Measurements from ENCODE around the gene PCLO. TPM values are rescaled to one million over a fixed set of nuclear protein-coding genes. Genes with fewer than 3 reads are reported as not detected.
"Not testable (repeated sequence)": the region's sequence is repeated elsewhere in the genome, so short reads cannot be mapped to it uniquely, and the experiment has no call there.

The PCLO gene
- total RNA-seq, 2 donors from 2014 or later = 10.9 to 20.8 TPM

DNA sequence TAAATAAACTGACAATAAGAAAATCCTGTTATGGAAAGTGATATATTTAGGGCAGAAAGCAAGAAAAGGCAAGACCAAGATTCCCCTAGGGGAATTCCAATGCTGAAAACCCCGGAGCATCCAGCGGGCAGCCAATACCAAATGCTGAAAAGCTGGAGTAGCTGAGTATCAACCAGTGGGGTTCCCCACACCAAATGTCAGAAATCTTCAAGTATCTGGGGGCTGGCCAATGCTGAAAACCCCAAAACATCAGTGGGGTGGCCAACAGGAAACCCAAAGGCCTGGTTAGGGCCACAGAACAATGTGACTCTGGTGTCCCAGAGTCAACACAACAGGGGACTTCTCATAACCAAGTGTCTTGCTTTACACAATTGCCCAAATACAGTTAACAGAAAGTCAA is 447.3 kb downstream of the PCLO start:
- no peak for ATAC-seq

DNA sequence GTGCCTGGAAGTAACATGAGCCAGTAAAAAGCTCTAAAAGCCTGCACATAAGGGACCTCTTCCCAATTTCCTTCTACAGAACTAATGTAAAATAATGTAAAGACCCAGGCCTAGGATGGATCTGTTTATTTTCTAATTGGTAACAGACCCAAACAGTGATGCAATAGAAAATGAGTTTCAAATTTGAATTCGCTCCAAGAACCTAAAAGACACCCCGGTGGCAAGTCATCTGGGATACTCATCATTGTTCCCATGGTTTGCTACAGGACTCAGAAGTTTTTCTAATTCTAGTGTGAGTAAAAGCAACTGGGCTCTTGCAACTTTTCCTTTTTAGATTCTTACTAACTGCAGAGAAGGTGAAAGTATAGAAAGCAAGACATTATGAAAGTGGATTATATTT is 447.8 kb downstream of the PCLO start:
- no peak for ATAC-seq
- intact Hi-C loops (cut with DNase I) = no loop called here
- WGBS, 2 donors = 65 to 67% methylated on average over 2 of the region's 2 CpGs

More for the DNA sequence above, 447.3 kb downstream of the PCLO start:
- Histone ChIP-seq H3K9me3 (no peaks in the 10 kb centered on the region), H3K27me3 (no peaks in the 10 kb centered on the region), H3K4me1 (peaks cover 8% of the 10 kb centered on the region), H3K27ac (no peak overlapping the region), H3K4me3 (no peak overlapping the region), H3K36me3 (replicated peaks in 1 of 2; ENCODE audit: insufficient read depth in 1 of 2, low read depth in 2 of 2) (no peaks in the 10 kb centered on the region)
- intact Hi-C loops (cut with DNase I) = no loop called here
- 53 to 63% methylated on average over 2 of the region's 2 CpGs for WGBS, 2 donors
- TF ChIP-seq, protein P1, sequence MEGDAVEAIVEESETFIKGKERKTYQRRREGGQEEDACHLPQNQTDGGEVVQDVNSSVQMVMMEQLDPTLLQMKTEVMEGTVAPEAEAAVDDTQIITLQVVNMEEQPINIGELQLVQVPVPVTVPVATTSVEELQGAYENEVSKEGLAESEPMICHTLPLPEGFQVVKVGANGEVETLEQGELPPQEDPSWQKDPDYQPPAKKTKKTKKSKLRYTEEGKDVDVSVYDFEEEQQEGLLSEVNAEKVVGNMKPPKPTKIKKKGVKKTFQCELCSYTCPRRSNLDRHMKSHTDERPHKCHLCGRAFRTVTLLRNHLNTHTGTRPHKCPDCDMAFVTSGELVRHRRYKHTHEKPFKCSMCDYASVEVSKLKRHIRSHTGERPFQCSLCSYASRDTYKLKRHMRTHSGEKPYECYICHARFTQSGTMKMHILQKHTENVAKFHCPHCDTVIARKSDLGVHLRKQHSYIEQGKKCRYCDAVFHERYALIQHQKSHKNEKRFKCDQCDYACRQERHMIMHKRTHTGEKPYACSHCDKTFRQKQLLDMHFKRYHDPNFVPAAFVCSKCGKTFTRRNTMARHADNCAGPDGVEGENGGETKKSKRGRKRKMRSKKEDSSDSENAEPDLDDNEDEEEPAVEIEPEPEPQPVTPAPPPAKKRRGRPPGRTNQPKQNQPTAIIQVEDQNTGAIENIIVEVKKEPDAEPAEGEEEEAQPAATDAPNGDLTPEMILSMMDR (IDR thresholded peaks at IDR 0.05) = no peak
- no peak for DNase-seq

DNA sequence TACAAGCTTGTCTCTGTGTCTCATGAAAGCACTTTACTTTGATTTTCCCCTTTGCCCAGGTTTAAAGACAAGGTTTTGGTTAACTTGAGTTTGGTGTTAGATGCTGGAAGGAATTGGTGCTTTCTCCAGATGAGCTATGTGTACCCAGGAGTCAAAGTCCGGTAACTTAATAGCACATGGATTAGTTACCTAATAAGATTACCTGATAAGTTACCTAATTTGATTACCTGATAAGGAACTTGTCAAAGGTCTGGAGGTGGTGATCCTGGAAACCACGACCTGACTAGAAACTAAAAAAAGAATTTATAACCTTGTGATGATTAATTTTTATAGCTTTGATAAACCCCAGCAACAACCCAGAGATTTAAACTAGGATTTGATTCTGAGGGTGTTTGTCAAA is 449.2 kb downstream of the PCLO start:
- WGBS, 2 donors = 15 to 36% methylated on average over 2 of the region's 2 CpGs
- no peaks in the 10 kb centered on the region for H3K27me3 ChIP-seq
- TF ChIP-seq, protein P1 (IDR thresholded peaks at IDR 0.05) = no peak
- no peak for TF ChIP-seq POLR2A (IDR thresholded peaks at IDR 0.05)
- no peak overlapping the region for H3K27ac ChIP-seq
- no peak overlapping the region for H3K4me3 ChIP-seq
- peak; percentile 42 for ATAC-seq
- H3K4me1 ChIP-seq = peaks cover 8% of the 10 kb centered on the region
- H3K9me3 ChIP-seq = no peaks in the 10 kb centered on the region
- DNase-seq = no peak
- intact Hi-C loops (cut with DNase I) = no loop called here
- H3K36me3 ChIP-seq (replicated peaks in 1 of 2; ENCODE audit: insufficient read depth in 1 of 2, low read depth in 2 of 2) = no peaks in the 10 kb centered on the region

More for the DNA sequence above, 447.8 kb downstream of the PCLO start:
- H3K27me3 ChIP-seq = no peaks in the 10 kb centered on the region
- no peaks in the 10 kb centered on the region for H3K36me3 ChIP-seq (replicated peaks in 1 of 2; ENCODE audit: insufficient read depth in 1 of 2, low read depth in 2 of 2)
- no peak for DNase-seq
- peaks cover 8% of the 10 kb centered on the region for H3K4me1 ChIP-seq
- no peak overlapping the region for H3K4me3 ChIP-seq
- H3K27ac ChIP-seq = no peak overlapping the region
- TF ChIP-seq, protein P1 (IDR thresholded peaks at IDR 0.05) = no peak
- TF ChIP-seq POLR2A (IDR thresholded peaks at IDR 0.05) = no peak
- no peaks in the 10 kb centered on the region for H3K9me3 ChIP-seq

DNA sequence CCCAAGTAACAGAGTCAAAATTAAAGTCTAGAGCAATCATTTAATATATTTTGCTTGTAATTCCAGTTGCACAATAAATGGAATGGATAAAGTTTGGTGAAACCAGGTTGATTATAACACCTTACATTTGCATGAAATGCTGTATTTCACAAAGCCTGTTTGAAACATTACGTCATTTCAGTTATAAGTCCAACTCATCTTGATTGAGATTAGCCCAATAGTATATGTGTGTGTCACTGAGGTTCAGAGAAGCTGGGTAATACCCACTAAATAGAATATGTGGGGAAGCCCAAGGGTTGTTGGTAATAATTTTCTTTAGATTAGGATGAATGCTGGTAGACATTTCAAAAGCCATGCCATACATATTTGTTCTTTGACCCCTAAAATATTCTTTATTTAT is 456.3 kb downstream of the PCLO start:
- H3K36me3 ChIP-seq (replicated peaks in 1 of 2; ENCODE audit: insufficient read depth in 1 of 2, low read depth in 2 of 2); H3K27me3 ChIP-seq; DNase-seq; H3K27ac ChIP-seq; H3K9me3 ChIP-seq; H3K4me3 ChIP-seq; H3K4me1 ChIP-seq; ATAC-seq; intact Hi-C loops (cut with DNase I): not testable (repeated sequence)
- 62 to 79% methylated on average over 1 of the region's 1 CpG for WGBS, 2 donors

DNA sequence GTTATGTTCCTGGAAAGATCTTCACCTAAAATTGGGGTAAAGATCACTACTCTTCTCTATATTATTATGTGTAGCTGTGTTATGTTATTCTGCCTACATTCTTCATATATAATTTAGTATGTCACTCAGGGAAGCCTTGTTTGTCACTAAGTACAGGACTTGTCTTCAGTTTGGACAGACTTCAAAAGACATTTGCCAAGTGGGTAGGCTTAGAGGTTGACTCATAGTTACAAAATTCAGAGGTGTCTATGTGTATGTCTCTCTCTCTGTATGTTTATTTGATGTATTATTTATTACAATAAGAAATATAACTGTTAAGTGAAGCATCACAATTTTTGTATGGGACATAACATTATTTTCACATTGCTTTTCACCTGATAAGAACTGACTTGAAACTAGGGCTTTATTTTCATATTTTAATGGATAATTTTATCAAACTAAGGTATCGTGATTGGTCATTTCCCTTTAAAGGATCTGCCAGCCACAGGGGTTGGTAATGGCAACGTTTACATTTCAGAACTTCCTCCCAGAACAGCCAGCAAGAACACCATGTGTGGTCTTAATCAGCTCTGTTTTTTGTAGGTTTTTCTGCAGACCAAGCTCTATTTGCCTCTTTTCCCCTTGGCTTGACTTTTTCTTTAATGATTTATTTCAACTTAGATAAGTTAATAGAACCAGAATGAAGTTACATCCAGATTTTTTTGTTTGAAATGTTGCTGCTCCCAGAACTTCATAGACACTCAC is 457.0 kb downstream of the PCLO start:
- H3K9me3 ChIP-seq = no peaks in the 10 kb centered on the region
- intact Hi-C loops (cut with DNase I) = no loop called here
- no peaks in the 10 kb centered on the region for H3K27me3 ChIP-seq
- no peaks in the 10 kb centered on the region for H3K4me1 ChIP-seq
- H3K4me3 ChIP-seq = no peak overlapping the region
- DNase-seq (no peak), ATAC-seq (no peak)
- TF ChIP-seq, protein P1 (IDR thresholded peaks at IDR 0.05) = no peak
- TF ChIP-seq POLR2A (IDR thresholded peaks at IDR 0.05) = no peak
- no peaks in the 10 kb centered on the region for H3K36me3 ChIP-seq (replicated peaks in 1 of 2; ENCODE audit: insufficient read depth in 1 of 2, low read depth in 2 of 2)
- WGBS, 2 donors = 17 to 21% methylated on average over 2 of the region's 2 CpGs
- no peak overlapping the region for H3K27ac ChIP-seq

Measured in body of pancreas (tissue), 4 donors.